HG03575 (cell line): ENCODE results near the gene ARHGAP25.
"Not testable (repeated sequence)": the region's sequence is repeated elsewhere in the genome, so short reads cannot be mapped to it uniquely, and the experiment has no call there.

Source experiments
- ATAC-seq: cut with Tn5 transposase; IDR thresholded peaks from one replicate; pipeline ENCODE4 v1.9.1; 2021; ENCODE audit not compliant: unreplicated experiment, insufficient number of reproducible peaks, low FRiP score; ENCODE audit errors: extremely low read depth

Gene ARHGAP25

GRCh38 chr2:68776124-68776523 lies 41.5 kb downstream of the ARHGAP25 start:
- no peak for ATAC-seq

GRCh38 chr2:68779595-68779994 lies 45.0 kb downstream of the ARHGAP25 start:
- ATAC-seq = no peak

- no peak for ATAC-seq
Observed at GRCh38 chr2:68784188-68784587, 49.6 kb downstream of the ARHGAP25 start.

GRCh38 chr2:68784915-68785314 lies 50.3 kb downstream of the ARHGAP25 start:
- ATAC-seq = no peak

GRCh38 chr2:68787356-68787755 lies 52.7 kb downstream of the ARHGAP25 start:
- no peak for ATAC-seq

GRCh38 chr2:68789603-68790002 lies 55.0 kb downstream of the ARHGAP25 start:
- ATAC-seq = peak; percentile 100

- ATAC-seq = no peak
Observed at GRCh38 chr2:68790600-68790999, 56.0 kb downstream of the ARHGAP25 start.

- ATAC-seq = no peak
Observed at GRCh38 chr2:68791914-68792313, 57.3 kb downstream of the ARHGAP25 start.

GRCh38 chr2:68792751-68793150 lies 58.1 kb downstream of the ARHGAP25 start:
- no peak for ATAC-seq

- ATAC-seq = no peak
Observed at GRCh38 chr2:68796295-68796905, 61.8 kb downstream of the ARHGAP25 start.

- no peak for ATAC-seq
Observed at GRCh38 chr2:68798569-68798968, 64.0 kb downstream of the ARHGAP25 start.

GRCh38 chr2:68799140-68800026 lies 64.8 kb downstream of the ARHGAP25 start:
- ATAC-seq = no peak

- no peak for ATAC-seq
Observed at GRCh38 chr2:68800027-68800401, 65.4 kb downstream of the ARHGAP25 start.

GRCh38 chr2:68800517-68800916 lies 65.9 kb downstream of the ARHGAP25 start:
- ATAC-seq = no peak

- ATAC-seq = not testable (repeated sequence)
Observed at GRCh38 chr2:68802161-68802560, 67.5 kb downstream of the ARHGAP25 start.

- no peak for ATAC-seq
Observed at GRCh38 chr2:68805025-68805424, 70.4 kb downstream of the ARHGAP25 start.

GRCh38 chr2:68806511-68807109 lies 72.0 kb downstream of the ARHGAP25 start:
- no peak for ATAC-seq

- ATAC-seq = no peak
Observed at GRCh38 chr2:68807821-68808266, 73.2 kb downstream of the ARHGAP25 start.

GRCh38 chr2:68809324-68810240 lies 75.0 kb downstream of the ARHGAP25 start:
- no peak for ATAC-seq
